RCC 7860 (cell line): ENCODE measurements around the gene FGFRL1.
"Not testable (repeated sequence)": the region's sequence is repeated elsewhere in the genome, so short reads cannot be mapped to it uniquely, and the experiment has no call there.

ENCODE experiments used
- DNase-seq: peaks from one replicate; pipeline ENCODE4 v3.0.0-alpha.2; 2015; ENCODE audit warnings: low spot score
- FAIRE-seq: peaks from 2 replicates; lab custom pipeline; 2012; peaks lifted over from hg19 to GRCh38; lab: Jason Lieb, UNC

FGFRL1 gene

GRCh38 chr4:1048773-1049590, 37.6 kb downstream of the FGFRL1 start:
- FAIRE-seq (no peak), DNase-seq (no peak)

DNA sequence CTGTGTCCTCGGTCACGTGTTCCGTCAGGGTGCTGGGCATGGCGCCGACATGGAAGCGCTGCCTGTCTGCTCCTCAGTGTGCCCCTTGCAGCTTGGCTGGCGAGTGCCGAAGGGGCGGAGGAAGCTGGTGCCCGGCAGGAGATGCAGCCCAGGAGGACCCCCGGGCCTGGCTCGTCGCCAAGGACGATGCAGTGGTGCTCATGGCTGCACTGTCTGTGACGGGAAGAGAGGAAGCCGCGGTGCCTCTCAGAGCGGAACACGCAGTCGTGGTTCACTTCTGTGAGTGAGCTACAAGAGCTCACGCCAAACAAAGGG, 38.1 kb downstream of the FGFRL1 start:
- no peak for DNase-seq
- FAIRE-seq: no peak

DNA sequence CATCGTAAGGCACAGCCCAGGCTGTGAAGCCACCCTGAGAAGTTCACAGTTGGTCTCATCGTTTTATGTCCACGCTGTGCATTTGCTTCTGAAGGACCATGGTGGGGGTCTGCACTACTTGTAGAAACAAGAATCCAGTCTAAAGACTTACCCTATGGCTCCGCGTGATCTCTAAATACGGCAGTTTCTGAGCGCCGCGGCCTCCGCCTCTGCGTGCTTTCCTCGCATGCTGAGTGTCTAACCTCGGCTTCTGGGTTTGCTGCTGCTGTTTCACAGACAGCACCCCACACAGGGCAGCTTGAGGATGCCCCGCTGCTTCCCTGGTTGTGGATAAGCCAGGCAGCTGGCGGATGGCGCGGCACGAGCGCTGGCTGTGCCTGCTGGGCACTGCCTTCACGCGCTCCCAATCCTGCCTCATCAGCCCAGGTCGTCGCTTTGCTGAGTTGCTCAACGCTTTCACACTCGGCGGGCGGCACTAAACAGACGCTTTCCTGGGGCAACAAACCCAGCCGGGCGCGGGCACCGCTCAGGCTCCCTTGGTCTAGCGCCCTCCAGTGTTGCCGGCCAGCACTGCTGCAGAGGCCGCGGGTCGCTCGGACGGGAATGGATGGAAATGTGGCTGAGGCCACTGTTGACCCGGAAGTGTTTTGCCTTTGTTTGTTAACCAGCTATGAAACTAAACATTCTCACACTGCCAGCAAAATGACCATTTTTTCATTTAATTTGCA, 39.2 kb downstream of the FGFRL1 start:
- FAIRE-seq (no peak), DNase-seq (no peak)

GRCh38 chr4:1051472-1051871, 40.0 kb downstream of the FGFRL1 start:
- FAIRE-seq: no peak

GRCh38 chr4:1052231-1052671, 40.8 kb downstream of the FGFRL1 start:
- no peak for FAIRE-seq

More at GRCh38 chr4:1051472-1051871, 40.0 kb downstream of the FGFRL1 start:
- no peak for DNase-seq

DNA sequence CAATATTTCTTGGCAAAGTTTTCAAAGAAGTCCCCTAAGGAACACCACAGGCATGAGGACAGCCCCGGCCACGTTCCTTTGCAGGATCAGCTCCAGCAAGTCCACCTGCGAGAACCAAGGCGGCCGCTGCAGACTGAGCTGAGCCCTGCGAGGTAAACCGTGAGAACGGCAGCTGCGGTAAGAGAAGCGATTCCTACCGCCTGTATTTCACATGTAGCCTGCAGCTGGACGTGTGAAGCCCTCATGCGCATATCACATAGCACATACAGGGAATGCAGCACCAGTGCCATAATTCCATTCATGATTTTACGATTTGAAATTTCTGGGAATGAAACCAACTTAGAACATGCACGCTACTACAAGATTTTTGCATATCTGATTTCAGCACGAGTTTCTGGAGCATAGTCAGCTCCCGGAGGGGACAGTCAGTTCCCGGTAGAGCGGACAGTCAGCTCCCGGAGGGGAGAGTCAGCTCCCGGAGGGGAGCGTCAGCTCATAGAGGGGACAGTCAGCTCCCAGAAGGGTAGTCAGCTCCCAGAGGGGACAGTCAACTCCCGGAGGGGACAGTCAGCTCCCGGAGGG, 41.7 kb downstream of the FGFRL1 start:
- FAIRE-seq: no peak
- no peak for DNase-seq

More at GRCh38 chr4:1052231-1052671, 40.8 kb downstream of the FGFRL1 start:
- DNase-seq: no peak

DNA sequence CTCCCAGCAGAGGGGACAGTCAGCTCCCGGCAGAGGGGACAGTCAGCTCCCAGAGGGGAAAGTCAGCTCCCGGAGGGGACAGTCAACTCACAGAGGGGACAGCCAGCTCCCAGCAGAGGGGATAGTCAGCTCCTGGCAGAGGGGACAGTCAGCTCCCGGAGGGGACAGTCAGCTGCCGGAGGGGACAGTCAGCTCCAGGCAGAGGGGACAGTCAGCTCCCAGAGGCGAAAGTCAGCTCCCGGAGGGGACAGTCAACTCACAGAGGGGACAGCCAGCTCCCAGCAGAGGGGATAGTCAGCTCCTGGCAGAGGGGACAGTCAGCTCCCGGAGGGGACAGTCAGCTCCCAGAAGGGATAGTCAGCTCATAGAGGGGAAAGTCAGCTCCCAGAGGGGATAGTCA, 42.5 kb downstream of the FGFRL1 start:
- FAIRE-seq, DNase-seq: not testable (repeated sequence)

GRCh38 chr4:1054696-1055242, 43.3 kb downstream of the FGFRL1 start:
- not testable (repeated sequence) for FAIRE-seq, DNase-seq

- FAIRE-seq, DNase-seq: not testable (repeated sequence)
Measured at GRCh38 chr4:1055243-1055701, 43.8 kb downstream of the FGFRL1 start.

DNA sequence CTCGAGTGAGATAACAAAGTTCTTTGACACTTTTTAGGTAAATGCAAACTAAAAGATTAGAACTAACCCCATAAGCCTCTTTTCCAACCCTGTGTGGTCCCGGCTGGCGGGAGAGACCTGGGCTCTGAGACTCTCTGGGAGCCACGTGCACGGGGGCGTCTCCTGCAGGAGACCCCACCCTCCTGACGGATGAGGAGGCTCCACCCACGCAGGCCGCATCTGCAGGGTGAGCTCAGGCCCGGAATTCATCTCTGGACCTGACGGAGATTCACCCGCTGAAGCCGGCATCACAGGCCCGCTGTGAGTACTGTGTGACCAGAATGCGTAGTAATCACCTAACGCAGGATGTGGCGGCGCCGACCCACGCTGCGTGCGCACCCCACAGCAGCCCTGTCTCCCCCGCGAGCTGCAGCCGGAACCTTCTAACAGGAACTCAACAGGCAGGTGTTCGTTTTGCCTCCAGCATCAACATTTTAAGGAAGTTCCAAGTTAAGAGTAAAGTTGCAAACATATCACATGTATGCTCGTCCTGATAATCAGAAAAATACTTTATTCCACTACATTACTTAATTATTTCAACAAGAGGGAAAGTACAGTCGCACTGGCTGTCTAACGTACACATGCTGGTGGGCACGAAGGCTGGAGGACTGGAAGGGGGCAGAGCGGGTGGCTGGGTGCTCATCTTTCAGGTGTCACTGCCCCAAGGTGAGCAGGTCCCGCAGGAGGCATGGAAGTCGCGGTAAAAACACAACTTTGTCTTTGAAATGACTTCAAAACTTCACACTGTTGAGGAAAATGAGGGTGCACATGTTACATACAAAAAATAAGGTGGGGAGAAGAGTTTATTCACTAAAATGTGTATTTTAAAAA, 44.5 kb downstream of the FGFRL1 start:
- DNase-seq (no peak), FAIRE-seq (no peak)

DNA sequence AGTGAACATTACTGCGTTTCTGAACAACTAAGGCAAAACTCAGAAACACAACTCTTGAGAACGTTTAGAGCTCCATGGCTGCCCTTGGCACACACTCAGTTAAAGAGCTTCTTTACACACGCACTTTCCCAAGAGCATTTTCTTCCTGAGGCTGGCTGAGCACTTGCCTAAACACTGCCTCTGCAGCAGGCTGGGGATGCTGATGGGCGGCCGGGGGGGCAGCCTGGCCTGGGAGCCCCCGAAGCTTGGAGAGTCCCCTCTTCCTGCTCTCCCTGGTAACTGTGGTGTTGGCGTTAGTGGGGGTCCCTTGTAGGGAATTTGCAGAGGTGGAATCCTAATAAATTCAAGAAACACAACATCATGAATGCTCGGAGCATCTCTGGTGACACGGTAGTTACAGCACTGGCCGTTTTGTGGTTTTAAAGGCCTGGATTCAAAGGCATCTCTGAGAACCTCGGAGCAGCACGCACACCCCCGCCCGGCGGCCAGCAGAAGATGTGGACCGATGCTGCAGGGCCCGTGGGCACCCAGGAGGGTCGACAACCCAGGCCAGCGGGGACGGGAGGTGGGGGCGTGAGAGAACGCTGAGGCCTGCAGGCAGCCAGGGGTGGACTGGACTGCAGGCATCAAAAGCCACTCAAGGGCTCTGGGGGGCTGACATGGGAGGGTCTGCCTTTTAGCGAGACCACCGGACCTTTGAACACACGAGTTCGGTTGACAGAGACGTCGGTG, 45.4 kb downstream of the FGFRL1 start:
- FAIRE-seq: no peak
- DNase-seq: no peak

DNA sequence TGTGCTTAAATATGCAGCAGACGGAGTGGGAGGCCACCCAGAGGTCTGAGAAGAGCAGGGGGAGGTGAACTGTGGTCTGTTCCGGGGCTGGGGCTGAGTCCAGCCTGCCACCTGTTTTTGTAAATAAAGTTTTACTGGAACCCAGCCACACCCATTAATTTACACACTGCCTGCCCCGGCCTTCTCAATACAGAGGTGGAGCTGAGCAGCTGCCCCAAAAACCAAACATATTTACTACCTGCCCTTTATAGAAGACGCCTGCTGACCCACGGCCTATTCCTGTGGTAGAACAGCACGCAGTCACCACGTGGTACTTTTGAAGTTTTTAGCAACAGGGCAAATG, 45.9 kb downstream of the FGFRL1 start:
- FAIRE-seq (no peak), DNase-seq (no peak)

- FAIRE-seq: no peak
- DNase-seq: no peak
Measured at GRCh38 chr4:1058198-1058996, 47.0 kb downstream of the FGFRL1 start.

DNA sequence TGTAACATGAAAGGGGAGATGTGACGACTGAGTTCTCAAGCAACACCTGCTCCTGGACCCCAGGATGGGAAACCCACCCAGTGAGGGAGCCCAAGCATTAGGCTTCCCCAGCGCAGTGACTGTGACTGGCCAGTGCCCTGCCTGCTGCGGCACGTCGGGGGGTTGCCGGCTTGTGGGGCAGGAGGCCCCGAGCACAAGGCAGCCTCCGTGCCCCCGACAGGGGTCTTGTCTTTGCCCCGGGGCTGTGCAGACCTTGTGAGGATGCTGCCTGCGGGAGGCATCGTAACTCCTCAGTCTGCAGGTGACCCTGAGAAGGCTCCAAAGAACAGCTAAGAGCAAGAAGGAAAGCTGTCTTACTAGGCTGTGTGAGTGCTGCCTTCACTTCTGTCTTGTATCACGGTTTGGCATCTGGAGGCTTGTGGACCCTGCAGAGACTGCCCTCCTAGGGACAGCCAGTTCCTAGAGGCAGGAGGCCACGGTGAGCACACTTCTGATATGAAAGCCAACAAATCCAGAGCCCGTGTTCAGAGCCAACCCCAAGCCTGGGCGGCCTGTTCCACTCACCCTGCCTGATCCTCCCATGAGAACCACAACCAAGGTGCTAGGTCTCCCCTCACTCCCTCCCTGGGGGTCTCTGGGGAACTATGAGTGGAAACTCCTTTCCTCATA, 47.7 kb downstream of the FGFRL1 start:
- FAIRE-seq: no peak
- DNase-seq: no peak

GRCh38 chr4:1060121-1060520, 48.7 kb downstream of the FGFRL1 start:
- FAIRE-seq: no peak
- DNase-seq: no peak

DNA sequence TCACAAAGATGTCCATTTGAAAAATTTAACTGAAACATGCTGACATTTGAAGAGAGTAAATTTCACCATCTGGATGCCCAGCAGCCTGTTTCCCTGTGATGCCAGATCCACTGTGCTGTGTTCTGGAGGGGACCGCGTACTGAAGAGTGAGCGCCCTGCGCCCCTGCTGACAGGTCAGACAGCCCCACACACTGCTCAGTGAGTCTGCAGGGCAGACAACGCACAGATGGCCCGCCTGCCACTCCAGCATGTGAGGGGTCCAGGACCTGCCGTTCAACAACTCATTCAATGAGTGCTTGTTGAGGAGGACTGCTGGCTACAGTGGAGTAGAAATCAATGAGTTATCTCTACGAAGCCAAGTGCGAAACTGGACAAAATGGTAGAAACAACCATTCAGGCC, 49.2 kb downstream of the FGFRL1 start:
- no peak for FAIRE-seq
- no peak for DNase-seq

DNA sequence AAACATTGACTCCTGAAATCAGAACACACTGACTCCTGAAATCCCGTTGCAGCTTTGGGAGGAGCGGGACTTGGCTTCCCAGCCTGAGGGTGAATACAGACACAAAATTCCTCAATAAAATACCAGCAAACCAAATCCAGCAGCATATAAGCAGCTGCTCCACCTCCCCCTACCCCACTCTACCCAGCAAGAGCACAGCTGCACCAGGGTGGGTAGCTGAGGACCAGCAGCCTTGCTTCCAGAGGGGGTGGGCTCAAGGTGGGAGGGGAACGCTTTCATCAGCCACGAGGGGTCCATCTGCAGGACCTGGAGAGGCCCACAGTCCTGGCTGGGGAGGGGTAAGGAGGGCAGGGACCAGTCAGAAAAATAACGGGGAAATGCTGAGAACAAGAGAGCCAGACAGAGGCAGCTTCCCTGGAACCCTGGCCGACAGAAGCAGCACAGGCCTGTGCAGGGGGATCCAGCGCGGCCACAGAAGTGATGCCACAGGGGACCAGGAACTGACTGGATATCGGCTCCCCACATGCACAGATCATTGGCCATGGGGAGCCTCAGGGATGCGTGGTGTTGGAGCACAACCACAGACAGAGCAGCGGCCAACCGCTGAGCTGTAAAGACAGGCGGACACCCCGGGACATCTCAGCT, 49.8 kb downstream of the FGFRL1 start:
- DNase-seq: no peak
- FAIRE-seq: no peak

GRCh38 chr4:1061760-1062159, 50.3 kb downstream of the FGFRL1 start:
- DNase-seq (no peak), FAIRE-seq (no peak)
